GM13976 (cell line): ENCODE results near the gene RAB35.

Experiments used
- DNase-seq: peaks from one replicate; pipeline ENCODE4 v3.0.0; 2012; ENCODE audit warnings: low spot score
- CTCF ChIP-seq: IDR thresholded peaks from 2 replicates; pipeline ENCODE4 v1.5.1; 2012; ENCODE audit warnings: borderline replicate concordance, mild to moderate bottlenecking; ENCODE audit not compliant: insufficient read depth; ENCODE audit errors: extremely low read depth, missing control alignments, control extremely low read depth
- in situ Hi-C: fragments of 300-500 bp; cut with MboI; formaldehyde crosslinking; loops from one replicate; pipeline ENCODE4 v1.12.0; 2022; ENCODE audit warnings: low sequenced_read_pairs, mixed read lengths, inconsistent platforms; ENCODE audit not compliant: unreplicated experiment

Gene RAB35

GRCh38 chr12:120157678-120158077, 41.1 kb upstream of the RAB35 start:
- in situ Hi-C loops: no loop called here
- TF ChIP-seq CTCF: no peak
- no peak for DNase-seq

- DNase-seq: no peak
- in situ Hi-C loops: no loop called here
- TF ChIP-seq CTCF: no peak
Measured at GRCh38 chr12:120156315-120157259, 40.0 kb upstream of the RAB35 start.

GRCh38 chr12:120155072-120155471, 38.5 kb upstream of the RAB35 start:
- in situ Hi-C loops: no loop called here
- no peak for TF ChIP-seq CTCF
- no peak for DNase-seq

- TF ChIP-seq CTCF: no peak
- no peak for DNase-seq
- in situ Hi-C loops: no loop called here
Measured at GRCh38 chr12:120150919-120151525, 34.5 kb upstream of the RAB35 start.

- no peak for DNase-seq
- TF ChIP-seq CTCF: no peak
- in situ Hi-C loops: no loop called here
Measured at GRCh38 chr12:120148011-120148410, 31.5 kb upstream of the RAB35 start.

- DNase-seq: no peak
- in situ Hi-C loops: no loop called here
- no peak for TF ChIP-seq CTCF
Measured at GRCh38 chr12:120145164-120145563, 28.6 kb upstream of the RAB35 start.
